SK-N-SH (cell line): ENCODE data around the gene KIF3B.

Source experiments
- POLR2AphosphoS5 ChIP-seq: IDR thresholded peaks from 2 replicates; pipeline ENCODE4 v1.6.1; 2012; ENCODE audit warnings: low read depth, low read length
- RAD21 ChIP-seq: IDR thresholded peaks from 2 replicates; pipeline ENCODE4 v1.6.1; 2012; ENCODE audit warnings: mild to moderate bottlenecking, low read length

DNA sequence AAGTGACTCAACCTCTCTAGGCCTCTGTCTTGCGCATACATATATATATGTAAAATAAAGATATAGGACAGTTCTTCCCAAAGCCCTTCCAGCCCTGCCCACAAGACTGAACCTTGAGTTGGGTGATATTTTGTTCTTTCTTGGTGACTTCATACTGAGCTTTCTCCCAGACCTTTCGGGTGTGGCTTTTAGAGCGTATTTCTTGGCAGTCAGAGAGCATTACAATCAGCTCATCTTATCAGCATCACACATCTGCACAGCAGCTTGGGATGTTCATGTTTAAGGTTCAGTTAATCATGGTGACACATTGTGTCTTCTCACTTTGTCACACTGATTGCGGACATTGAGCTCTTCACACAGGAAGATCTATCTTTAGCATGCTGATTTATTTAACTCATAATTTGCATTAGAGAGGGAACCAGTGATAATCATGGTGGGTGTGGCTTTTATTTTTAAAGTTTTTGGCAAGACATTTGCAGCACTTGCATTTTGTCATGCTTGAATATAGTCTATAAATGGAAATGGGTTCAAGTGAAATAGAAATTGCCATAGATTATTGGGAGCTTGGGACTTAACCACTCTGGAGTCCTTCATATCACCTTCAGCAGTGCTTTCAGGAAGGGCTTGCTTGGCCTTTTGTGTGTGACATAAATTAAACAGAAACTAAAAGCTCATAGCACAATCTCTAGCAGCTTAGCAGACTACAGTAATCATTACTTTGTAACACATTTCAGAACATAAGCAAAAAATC, 8.3 kb downstream of the KIF3B start:
- no peak for TF ChIP-seq RAD21
- no peak for TF ChIP-seq POLR2AphosphoS5
